Gastroesophageal sphincter (tissue), 4 donors: ENCODE measurements around the gene MRTFB. TPM values are rescaled to one million over a fixed set of nuclear protein-coding genes. Genes with fewer than 3 reads are reported as not detected.

Experiments
- ATAC-seq: fragments of 150-250 bp; one replicate; pipeline ENCODE4 v1.9.1; 2016; ENCODE audit warnings: mild to moderate bottlenecking, moderate library complexity
- H3K27ac ChIP-seq, 4 donors: fragments of 200-600 bp; sonication (generic) in 3 of 4; 1 replicate in 3 of 4; 2 replicates in 1 of 4; pipeline ENCODE4 v1.5.1; 2016 to 2019
- H3K27me3 ChIP-seq: fragments of 200-600 bp; sonication (generic); one replicate; pipeline ENCODE4 v1.5.1; 2019
- H3K36me3 ChIP-seq, 2 donors: fragments of 200-600 bp; sonication (generic); one replicate each; pipeline ENCODE4 v1.5.1; 2019; ENCODE audit warnings: control low read depth in 1 of 2
- H3K4me1 ChIP-seq, 3 donors: fragments of 200-600 bp; sonication (generic); 1 replicate in 2 of 3; 2 replicates in 1 of 3; pipeline ENCODE4 v1.5.1; 2016 to 2019; ENCODE audit warnings: control low read depth in 2 of 3
- H3K4me3 ChIP-seq, 2 donors: fragments of 200-600 bp; sonication (generic); one replicate each; pipeline ENCODE4 v1.5.1; 2019; ENCODE audit warnings: mild to moderate bottlenecking in 1 of 2, moderate library complexity in 1 of 2
- H3K9me3 ChIP-seq, 3 donors: fragments of 200-600 bp; sonication (generic); one replicate each; pipeline ENCODE4 v1.5.1; 2017 to 2019; ENCODE audit warnings: control low read depth in 2 of 3
- EP300 ChIP-seq: sonication (generic); formaldehyde crosslinking; IDR thresholded peaks from one replicate; pipeline ENCODE4 v1.6.1; 2017; ENCODE audit warnings: antibody characterized with exemption, mild to moderate bottlenecking
- POLR2A ChIP-seq, 2 donors: fragments of 450-650 bp; IDR thresholded peaks; one replicate each; pipeline ENCODE4 v1.6.1; 2017; ENCODE audit warnings: antibody characterized with exemption in 2 of 2, mild to moderate bottlenecking in 2 of 2, moderate library complexity in 1 of 2
- POLR2AphosphoS5 ChIP-seq: sonication (generic); formaldehyde crosslinking; IDR thresholded peaks from one replicate; pipeline ENCODE4 v1.6.1; 2017; ENCODE audit warnings: antibody characterized with exemption
- WGBS, 2 donors: methylation state at CpG; one replicate each; pipeline ENCODE4 v1.1.5; 2018; ENCODE audit warnings: low coverage in 1 of 2; 5-methylcytosine and 5-hydroxymethylcytosine counted together
- total RNA-seq, 4 donors: library from RNA; depleted of rRNA; stranded (reverse); fragments of >200 nt; gene quantifications; one replicate each; pipeline ENCODE4 v1.1.0, GENCODE V29; 2016
- TF ChIP-seq, protein P1 (sequence below), 4 experiments: fragments of 200-600 bp in 2 of 4; fragments of 450-650 bp in 2 of 4; sonication (generic) in 1 of 4; IDR thresholded peaks; one replicate each; pipeline ENCODE4 v1.5.1; 2017 to 2019; ENCODE audit warnings: antibody characterized with exemption in 4 of 4, mild to moderate bottlenecking in 2 of 4, moderate library complexity in 2 of 4

MRTFB gene
- total RNA-seq, 4 donors from 2014 or later: 38.8 to 53.1 (median 41.1) TPM

GRCh38 chr16:14187517-14188338, 116.6 kb downstream of the MRTFB start:
- Histone ChIP-seq H3K27me3 (no peaks in the 10 kb centered on the region), H3K36me3 (no peaks in the 10 kb centered on the region), H3K4me1 (peaks cover 4 to 45% (median 6%) of the 10 kb centered on the region in 3 donors), H3K4me3 (peak overlapping the region; percentile 31 to 49), H3K9me3 (no peaks in the 10 kb centered on the region), H3K27ac (peak overlapping the region; percentile 39 to 73 (median 68))
- no peak for ATAC-seq
- TF ChIP-seq, protein P1, sequence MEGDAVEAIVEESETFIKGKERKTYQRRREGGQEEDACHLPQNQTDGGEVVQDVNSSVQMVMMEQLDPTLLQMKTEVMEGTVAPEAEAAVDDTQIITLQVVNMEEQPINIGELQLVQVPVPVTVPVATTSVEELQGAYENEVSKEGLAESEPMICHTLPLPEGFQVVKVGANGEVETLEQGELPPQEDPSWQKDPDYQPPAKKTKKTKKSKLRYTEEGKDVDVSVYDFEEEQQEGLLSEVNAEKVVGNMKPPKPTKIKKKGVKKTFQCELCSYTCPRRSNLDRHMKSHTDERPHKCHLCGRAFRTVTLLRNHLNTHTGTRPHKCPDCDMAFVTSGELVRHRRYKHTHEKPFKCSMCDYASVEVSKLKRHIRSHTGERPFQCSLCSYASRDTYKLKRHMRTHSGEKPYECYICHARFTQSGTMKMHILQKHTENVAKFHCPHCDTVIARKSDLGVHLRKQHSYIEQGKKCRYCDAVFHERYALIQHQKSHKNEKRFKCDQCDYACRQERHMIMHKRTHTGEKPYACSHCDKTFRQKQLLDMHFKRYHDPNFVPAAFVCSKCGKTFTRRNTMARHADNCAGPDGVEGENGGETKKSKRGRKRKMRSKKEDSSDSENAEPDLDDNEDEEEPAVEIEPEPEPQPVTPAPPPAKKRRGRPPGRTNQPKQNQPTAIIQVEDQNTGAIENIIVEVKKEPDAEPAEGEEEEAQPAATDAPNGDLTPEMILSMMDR (IDR thresholded peaks at IDR 0.05): no peak
- TF ChIP-seq EP300: no peak
- TF ChIP-seq POLR2A (IDR thresholded peaks at IDR 0.05): no peak
- no peak for TF ChIP-seq POLR2AphosphoS5
- whole genome bisulfite sequencing, 2 donors: 58 to 74% methylated on average over 3 to 10 of the region's 10 CpGs

- no peaks in the 10 kb centered on the region for H3K27me3 ChIP-seq
- 67 to 75% methylated on average over 6 of the region's 6 CpGs for WGBS, 2 donors
Observed at GRCh38 chr16:14193316-14193871, 122.3 kb downstream of the MRTFB start.

GRCh38 chr16:14194721-14195120, 123.6 kb downstream of the MRTFB start:
- ATAC-seq: no peak
- H3K27ac ChIP-seq: no peak overlapping the region
- H3K36me3 ChIP-seq: no peaks in the 10 kb centered on the region
- no peaks in the 10 kb centered on the region for H3K9me3 ChIP-seq
- H3K4me3 ChIP-seq: no peak overlapping the region
- TF ChIP-seq POLR2A (IDR thresholded peaks at IDR 0.05): no peak
- TF ChIP-seq, protein P1 (IDR thresholded peaks at IDR 0.05): no peak
- no peak for TF ChIP-seq POLR2AphosphoS5
- no peak for TF ChIP-seq EP300
- H3K27me3 ChIP-seq: no peaks in the 10 kb centered on the region
- 74 to 86% methylated on average over 4 to 5 of the region's 5 CpGs for WGBS, 2 donors
- peaks cover 0 to 6% (median 0%) of the 10 kb centered on the region in 3 donors for H3K4me1 ChIP-seq

More at GRCh38 chr16:14193316-14193871, 122.3 kb downstream of the MRTFB start:
- Histone ChIP-seq H3K36me3 (no peaks in the 10 kb centered on the region), H3K4me3 (peak overlapping the region in 1 of 2 donors; percentile 49), H3K4me1 (peaks cover 0 to 11% (median 0%) of the 10 kb centered on the region in 3 donors), H3K9me3 (no peaks in the 10 kb centered on the region), H3K27ac (peak overlapping the region in 1 of 4 donors; percentile 3)
- TF ChIP-seq, protein P1 (IDR thresholded peaks at IDR 0.05): no peak
- no peak for TF ChIP-seq EP300
- no peak for TF ChIP-seq POLR2AphosphoS5
- TF ChIP-seq POLR2A (IDR thresholded peaks at IDR 0.05): no peak
- ATAC-seq: no peak

- no peak for TF ChIP-seq EP300
- TF ChIP-seq, protein P1 (IDR thresholded peaks at IDR 0.05): no peak
- TF ChIP-seq POLR2AphosphoS5: no peak
- no peak for TF ChIP-seq POLR2A (IDR thresholded peaks at IDR 0.05)
- Histone ChIP-seq H3K4me1 (peaks cover 0 to 7% (median 0%) of the 10 kb centered on the region in 3 donors), H3K4me3 (no peak overlapping the region), H3K27me3 (no peaks in the 10 kb centered on the region), H3K36me3 (no peaks in the 10 kb centered on the region), H3K9me3 (no peaks in the 10 kb centered on the region), H3K27ac (no peak overlapping the region)
- WGBS, 2 donors: 89 to 100% methylated on average over 2 of the region's 2 CpGs
- no peak for ATAC-seq
Observed at GRCh38 chr16:14196011-14196410, 124.9 kb downstream of the MRTFB start.
